Hepatocyte (in vitro differentiated cells): Measurements from ENCODE around the gene SETD4. TPM values are rescaled to one million over a fixed set of nuclear protein-coding genes. Genes with fewer than 3 reads are reported as not detected.
"Not testable (repeated sequence)": the region's sequence is repeated elsewhere in the genome, so short reads cannot be mapped to it uniquely, and the experiment has no call there.

Source experiments
- DNase-seq: peaks from one replicate; pipeline ENCODE4 v3.0.0-alpha.2; 2016; ENCODE audit warnings: low spot score
- H2AFZ ChIP-seq: fragments of 200-600 bp; sonication (generic); 2 replicates; pipeline ENCODE4 v1.6.0; 2016; ENCODE audit warnings: antibody characterized with exemption, mild to moderate bottlenecking
- H3K27ac ChIP-seq: fragments of 200-600 bp; sonication (generic); 2 replicates; pipeline ENCODE4 v1.5.1; 2016; ENCODE audit warnings: mild to moderate bottlenecking
- H3K27me3 ChIP-seq: fragments of 200-600 bp; sonication (generic); 2 replicates; pipeline ENCODE4 v1.6.1; 2016
- H3K36me3 ChIP-seq: fragments of 200-600 bp; sonication (generic); replicated peaks from 2 replicates; pipeline ENCODE4 v1.5.1; 2016; ENCODE audit warnings: low read depth; ENCODE audit not compliant: insufficient read depth
- H3K4me1 ChIP-seq: fragments of 200-600 bp; sonication (generic); 2 replicates; pipeline ENCODE4 v1.5.1; 2016; ENCODE audit warnings: mild to moderate bottlenecking, moderate library complexity; ENCODE audit not compliant: insufficient read depth
- H3K4me2 ChIP-seq: fragments of 200-600 bp; sonication (generic); 2 replicates; pipeline ENCODE4 v1.6.0; 2016
- H3K4me3 ChIP-seq: fragments of 200-600 bp; sonication (generic); 2 replicates; pipeline ENCODE4 v1.5.1; 2016; ENCODE audit warnings: mild to moderate bottlenecking
- H3K79me2 ChIP-seq: fragments of 200-600 bp; sonication (generic); 2 replicates; pipeline ENCODE4 v1.6.0; 2017; ENCODE audit warnings: mild to moderate bottlenecking
- H3K9me2 ChIP-seq: fragments of 200-600 bp; sonication (generic); replicated peaks from 2 replicates; pipeline ENCODE4 v1.6.0; 2017; ENCODE audit warnings: mild to moderate bottlenecking; ENCODE audit not compliant: insufficient read depth
- H3K9me3 ChIP-seq: fragments of 200-600 bp; sonication (generic); 2 replicates; pipeline ENCODE4 v1.5.1; 2016; ENCODE audit warnings: low read depth, mild to moderate bottlenecking
- H4K20me1 ChIP-seq: fragments of 200-600 bp; sonication (generic); 2 replicates; pipeline ENCODE4 v1.6.0; 2016; ENCODE audit warnings: mild to moderate bottlenecking; ENCODE audit not compliant: insufficient read depth, poor library complexity, severe bottlenecking
- EZH2 ChIP-seq: fragments of 200-600 bp; sonication (generic); IDR thresholded peaks from 2 replicates; pipeline ENCODE4 v1.6.1; 2016; ENCODE audit warnings: antibody characterized with exemption, mild to moderate bottlenecking, borderline replicate concordance
- EZH2phosphoT487 ChIP-seq: fragments of 200-600 bp; sonication (generic); IDR thresholded peaks from one replicate; pipeline ENCODE4 v1.6.1; 2018; ENCODE audit warnings: antibody characterized with exemption, mild to moderate bottlenecking, low read depth, moderate library complexity; ENCODE audit not compliant: unreplicated experiment, severe bottlenecking
- WGBS: methylation state at CpG from one replicate; pipeline ENCODE4 v1.1.6; 2016; ENCODE audit warnings: low lambda C conversion rate; ENCODE audit errors: missing lambda C conversion rate; 5-methylcytosine and 5-hydroxymethylcytosine counted together
- polyA plus RNA-seq: library from polyadenylated mRNA; unstranded; fragments of >200 nt; fragmentation: Nextera tagmentation; extraction: Ambion mirVana; gene quantifications from 2 replicates; pipeline ENCODE4 v1.2.1, GENCODE V29; 2016
- total RNA-seq: library from RNA; depleted of rRNA; stranded (reverse); fragments of >200 nt; gene quantifications from 2 replicates; pipeline ENCODE4 v1.2.3, GENCODE V29; 2014
- TF ChIP-seq, protein P1 (sequence below): fragments of 200-600 bp; sonication (generic); IDR thresholded peaks from 2 replicates; pipeline ENCODE4 v1.5.1; 2016; ENCODE audit warnings: antibody characterized with exemption, mild to moderate bottlenecking; ENCODE audit not compliant: poor library complexity

The SETD4 gene
- total and polyA plus RNA-seq, 2 experiments from 2014 or later: 13.7 to 16.6 TPM

DNA sequence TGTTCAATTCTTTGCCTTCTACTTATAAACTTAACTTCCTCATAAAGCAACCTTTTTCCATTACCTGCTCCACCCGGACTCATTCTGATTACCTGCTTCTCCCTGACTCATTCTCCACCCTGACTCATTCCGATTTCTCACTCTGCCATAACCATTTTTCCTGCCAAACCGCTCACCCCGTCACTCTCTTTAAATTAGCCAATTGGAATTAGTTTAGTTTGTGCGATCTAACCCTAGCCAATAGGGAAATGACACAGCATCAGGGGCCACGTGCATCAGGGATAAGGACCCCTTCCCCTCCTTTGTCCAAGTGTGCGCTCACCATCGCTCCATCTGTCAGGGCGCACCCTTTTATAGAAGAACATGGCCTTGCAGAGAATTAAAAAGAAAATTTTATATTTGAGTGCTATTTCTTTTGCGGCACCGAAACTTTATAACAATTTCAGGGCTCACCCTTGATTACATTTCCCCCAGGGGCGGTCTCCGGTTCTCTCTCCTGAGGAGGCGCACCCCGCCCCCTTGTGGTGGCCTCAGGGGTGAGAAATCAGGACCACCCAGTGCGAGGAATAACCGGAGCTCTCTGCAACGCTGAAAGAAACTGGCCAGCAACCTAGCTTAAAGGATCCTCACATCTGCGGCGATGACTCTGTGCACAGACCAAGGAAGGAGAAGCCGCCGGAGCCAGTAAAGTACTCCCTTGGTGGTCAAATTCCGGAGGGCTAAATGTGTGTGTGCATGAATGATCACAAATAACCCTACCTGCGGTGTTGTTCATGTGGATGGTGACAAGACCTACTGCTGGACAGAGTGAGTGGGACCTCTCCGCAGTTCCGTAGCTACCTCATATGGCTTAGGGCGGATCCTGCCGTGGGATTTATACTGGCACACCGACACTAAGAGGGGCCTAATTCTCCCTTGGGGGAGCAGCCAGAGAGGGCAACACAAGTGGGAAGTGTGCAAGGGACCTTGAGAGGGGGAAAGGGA, 44.3 kb upstream of the SETD4 start:
- no peak overlapping the region for H3K27ac ChIP-seq
- H3K4me1 ChIP-seq: no peaks in the 10 kb centered on the region
- H3K4me3 ChIP-seq: no peak overlapping the region
- H4K20me1 ChIP-seq: no peaks in the 10 kb centered on the region
- WGBS: 62% methylated on average over 29 of the region's 29 CpGs
- no peaks in the 10 kb centered on the region for H3K9me3 ChIP-seq
- no peaks in the 10 kb centered on the region for H3K36me3 ChIP-seq
- peak overlapping the region; percentile 46 for H3K4me2 ChIP-seq
- DNase-seq: peak; percentile 41
- H3K79me2 ChIP-seq: no peaks in the 10 kb centered on the region
- H2AFZ ChIP-seq: no peak overlapping the region
- peaks cover 14% of the 10 kb centered on the region for H3K27me3 ChIP-seq
- TF ChIP-seq EZH2: no peak
- TF ChIP-seq EZH2phosphoT487: no peak
- TF ChIP-seq, protein P1, sequence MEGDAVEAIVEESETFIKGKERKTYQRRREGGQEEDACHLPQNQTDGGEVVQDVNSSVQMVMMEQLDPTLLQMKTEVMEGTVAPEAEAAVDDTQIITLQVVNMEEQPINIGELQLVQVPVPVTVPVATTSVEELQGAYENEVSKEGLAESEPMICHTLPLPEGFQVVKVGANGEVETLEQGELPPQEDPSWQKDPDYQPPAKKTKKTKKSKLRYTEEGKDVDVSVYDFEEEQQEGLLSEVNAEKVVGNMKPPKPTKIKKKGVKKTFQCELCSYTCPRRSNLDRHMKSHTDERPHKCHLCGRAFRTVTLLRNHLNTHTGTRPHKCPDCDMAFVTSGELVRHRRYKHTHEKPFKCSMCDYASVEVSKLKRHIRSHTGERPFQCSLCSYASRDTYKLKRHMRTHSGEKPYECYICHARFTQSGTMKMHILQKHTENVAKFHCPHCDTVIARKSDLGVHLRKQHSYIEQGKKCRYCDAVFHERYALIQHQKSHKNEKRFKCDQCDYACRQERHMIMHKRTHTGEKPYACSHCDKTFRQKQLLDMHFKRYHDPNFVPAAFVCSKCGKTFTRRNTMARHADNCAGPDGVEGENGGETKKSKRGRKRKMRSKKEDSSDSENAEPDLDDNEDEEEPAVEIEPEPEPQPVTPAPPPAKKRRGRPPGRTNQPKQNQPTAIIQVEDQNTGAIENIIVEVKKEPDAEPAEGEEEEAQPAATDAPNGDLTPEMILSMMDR: peak; percentile 45
- no peaks in the 10 kb centered on the region for H3K9me2 ChIP-seq

DNA sequence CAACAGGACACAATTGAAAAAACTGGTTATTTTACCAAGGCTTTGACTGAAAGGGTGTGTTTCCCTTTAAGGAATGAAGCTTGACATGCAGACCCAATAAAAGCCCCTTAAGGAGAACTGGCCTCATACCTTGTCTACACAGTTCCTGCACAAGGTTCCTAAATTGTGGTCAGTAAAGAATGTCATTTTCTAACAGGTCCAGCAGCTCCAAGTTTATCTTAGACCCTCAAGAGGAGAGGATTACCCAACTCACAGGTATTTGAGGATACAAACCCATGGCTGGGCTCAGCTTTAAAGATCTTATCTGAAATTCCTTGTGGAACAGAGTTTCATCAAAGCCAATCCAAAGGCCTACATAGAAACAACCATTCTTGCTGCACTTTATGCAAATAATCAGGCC, 43.1 kb upstream of the SETD4 start:
- peaks cover 14% of the 10 kb centered on the region for H3K27me3 ChIP-seq
- TF ChIP-seq EZH2phosphoT487: no peak
- TF ChIP-seq, protein P1: no peak
- no peak for TF ChIP-seq EZH2

GRCh38 chr21:36100971-36101641, 40.8 kb upstream of the SETD4 start:
- Histone ChIP-seq H3K27ac (no peak overlapping the region), H4K20me1 (no peaks in the 10 kb centered on the region), H3K4me1 (peaks cover 4% of the 10 kb centered on the region), H3K9me2 (no peaks in the 10 kb centered on the region), H3K4me3 (no peak overlapping the region), H3K9me3 (no peaks in the 10 kb centered on the region), H3K36me3 (no peaks in the 10 kb centered on the region), H3K27me3 (peaks cover 10% of the 10 kb centered on the region), H2AFZ (no peak overlapping the region), H3K79me2 (no peaks in the 10 kb centered on the region), H3K4me2 (no peak overlapping the region)
- DNase-seq: no peak
- no peak for TF ChIP-seq EZH2phosphoT487
- TF ChIP-seq EZH2: no peak
- TF ChIP-seq, protein P1: no peak
- 75% methylated on average over 6 of the region's 6 CpGs for WGBS

More for the DNA sequence above, 43.1 kb upstream of the SETD4 start:
- H3K79me2 ChIP-seq: no peaks in the 10 kb centered on the region
- H3K4me3 ChIP-seq: no peak overlapping the region
- no peak overlapping the region for H3K4me2 ChIP-seq
- no peak for DNase-seq
- no peaks in the 10 kb centered on the region for H3K9me2 ChIP-seq
- H3K36me3 ChIP-seq: no peaks in the 10 kb centered on the region
- H4K20me1 ChIP-seq: no peaks in the 10 kb centered on the region
- H3K4me1 ChIP-seq: no peaks in the 10 kb centered on the region
- no peak overlapping the region for H3K27ac ChIP-seq
- no peaks in the 10 kb centered on the region for H3K9me3 ChIP-seq
- no peak overlapping the region for H2AFZ ChIP-seq

DNA sequence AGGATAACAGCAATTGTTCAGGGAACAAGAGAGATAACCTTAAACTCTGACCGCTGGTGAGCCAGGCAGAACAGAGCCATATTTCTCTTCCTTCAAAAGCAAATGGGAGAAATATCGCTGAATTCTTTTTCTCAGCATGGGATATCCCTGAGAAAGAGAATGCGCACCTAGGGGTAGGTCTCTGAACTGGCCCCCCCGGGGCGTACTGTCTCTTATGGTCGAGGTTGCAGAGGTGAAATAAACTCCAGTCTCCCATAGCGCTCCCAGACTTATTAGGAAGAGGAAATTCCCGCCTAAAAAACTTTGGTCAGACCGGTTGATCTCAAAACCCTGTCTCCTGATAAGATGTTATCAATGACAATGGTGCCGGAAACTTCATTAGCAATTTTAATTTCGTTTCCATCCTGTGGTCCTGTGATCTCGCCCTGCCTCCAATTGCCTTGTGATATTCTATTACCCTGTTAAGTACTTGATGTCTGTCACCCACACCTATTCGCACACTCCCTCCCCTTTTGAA, 39.4 kb upstream of the SETD4 start:
- not testable (repeated sequence) for H3K9me3 ChIP-seq, H3K27me3 ChIP-seq, H3K27ac ChIP-seq, H4K20me1 ChIP-seq, H3K4me1 ChIP-seq, H3K9me2 ChIP-seq, DNase-seq, H2AFZ ChIP-seq, H3K36me3 ChIP-seq, H3K79me2 ChIP-seq, H3K4me2 ChIP-seq, H3K4me3 ChIP-seq
- WGBS: 37% methylated on average over 13 of the region's 13 CpGs
